IPS-18a (cell line): ENCODE data around the gene BMAL1.

Experiments
- H3K27ac ChIP-seq: one replicate; pipeline ENCODE4 v1.5.1; 2013; ENCODE audit warnings: low read length
- H3K27me3 ChIP-seq: one replicate; pipeline ENCODE4 v1.6.1; 2013; ENCODE audit warnings: mild to moderate bottlenecking, low read length; ENCODE audit not compliant: control insufficient read depth, insufficient read depth
- H3K36me3 ChIP-seq: one replicate; pipeline ENCODE4 v1.6.1; 2013; ENCODE audit warnings: low read depth, low read length; ENCODE audit not compliant: control insufficient read depth
- H3K4me1 ChIP-seq: one replicate; pipeline ENCODE4 v1.6.1; 2013; ENCODE audit warnings: low read depth, low read length; ENCODE audit not compliant: control insufficient read depth
- H3K4me3 ChIP-seq: one replicate; pipeline ENCODE4 v1.5.1; 2013; ENCODE audit warnings: low read length
- H3K9ac ChIP-seq: one replicate; pipeline ENCODE4 v1.6.1; 2013; ENCODE audit warnings: mild to moderate bottlenecking, low read length, moderate library complexity
- H3K9me3 ChIP-seq: one replicate; pipeline ENCODE4 v1.6.1; 2013; ENCODE audit warnings: low read depth, low read length; ENCODE audit not compliant: control insufficient read depth

The BMAL1 gene

DNA sequence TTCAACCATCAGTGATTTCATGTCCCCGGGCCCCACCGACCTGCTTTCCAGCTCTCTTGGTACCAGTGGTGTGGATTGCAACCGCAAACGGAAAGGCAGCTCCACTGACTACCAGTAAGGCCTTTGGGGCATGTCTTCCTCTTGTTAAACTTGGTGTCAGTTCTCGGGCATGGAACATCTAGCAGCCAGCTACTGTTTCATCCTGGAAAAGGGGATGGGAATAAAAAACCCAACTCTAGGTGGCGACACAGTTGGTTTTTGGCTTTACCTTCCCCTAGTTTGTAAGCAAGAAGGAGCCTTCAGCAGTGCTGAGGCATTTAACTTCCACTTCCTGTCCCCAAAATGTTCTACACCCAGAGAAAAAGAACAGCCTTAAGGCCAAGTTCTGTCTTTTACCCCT, 76.7 kb downstream of the BMAL1 start:
- no peak overlapping the region for H3K4me3 ChIP-seq
- H3K27me3 ChIP-seq = no peaks in the 10 kb centered on the region
- H3K4me1 ChIP-seq = no peaks in the 10 kb centered on the region
- no peaks in the 10 kb centered on the region for H3K36me3 ChIP-seq
- no peak overlapping the region for H3K27ac ChIP-seq
- no peaks in the 10 kb centered on the region for H3K9me3 ChIP-seq
- H3K9ac ChIP-seq = no peak overlapping the region

GRCh38 chr11:13355191-13355590, 77.6 kb downstream of the BMAL1 start:
- Histone ChIP-seq H3K4me1 (no peaks in the 10 kb centered on the region), H3K27me3 (no peaks in the 10 kb centered on the region), H3K9me3 (no peaks in the 10 kb centered on the region), H3K4me3 (no peak overlapping the region), H3K9ac (no peak overlapping the region), H3K36me3 (no peaks in the 10 kb centered on the region), H3K27ac (no peak overlapping the region)

GRCh38 chr11:13357232-13357631, 79.6 kb downstream of the BMAL1 start:
- no peaks in the 10 kb centered on the region for H3K9me3 ChIP-seq
- H3K9ac ChIP-seq = no peak overlapping the region
- no peaks in the 10 kb centered on the region for H3K4me1 ChIP-seq
- H3K27ac ChIP-seq = no peak overlapping the region
- H3K36me3 ChIP-seq = no peaks in the 10 kb centered on the region
- no peaks in the 10 kb centered on the region for H3K27me3 ChIP-seq
- H3K4me3 ChIP-seq = no peak overlapping the region

DNA sequence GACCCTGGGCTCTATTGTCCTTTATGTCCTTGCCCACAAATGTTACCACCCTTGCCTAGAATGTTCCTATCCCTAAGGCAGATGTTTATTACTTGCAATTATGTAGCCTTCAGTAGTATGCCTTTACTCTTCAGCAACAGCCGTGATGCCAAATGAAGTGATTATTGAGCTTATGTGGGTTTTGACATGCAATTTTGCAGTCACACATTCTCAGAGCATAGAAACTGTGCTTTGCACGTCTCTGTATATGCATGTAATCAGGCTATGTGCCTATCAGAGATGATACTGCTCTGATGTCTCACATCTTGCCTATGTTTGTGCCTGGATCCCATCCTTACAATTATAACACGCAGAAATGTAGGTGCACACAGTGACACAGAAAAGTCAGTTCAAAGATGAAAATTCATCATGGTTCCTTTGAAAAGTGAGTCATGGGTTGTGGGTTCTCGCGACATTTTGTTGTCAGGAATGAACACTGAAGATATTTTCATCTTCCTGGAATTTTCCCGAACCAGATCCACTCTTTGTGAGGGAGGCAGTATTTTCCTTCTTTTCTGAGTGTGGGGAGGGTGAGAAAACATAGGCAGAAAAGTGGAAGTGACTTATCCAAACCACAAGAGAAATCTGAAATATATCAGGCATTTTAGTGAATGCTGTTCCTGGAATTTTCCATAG, 81.1 kb downstream of the BMAL1 start:
- H3K9ac ChIP-seq = no peak overlapping the region
- H3K9me3 ChIP-seq = no peaks in the 10 kb centered on the region
- no peak overlapping the region for H3K27ac ChIP-seq
- H3K36me3 ChIP-seq = no peaks in the 10 kb centered on the region
- no peaks in the 10 kb centered on the region for H3K27me3 ChIP-seq
- no peak overlapping the region for H3K4me3 ChIP-seq
- no peaks in the 10 kb centered on the region for H3K4me1 ChIP-seq

DNA sequence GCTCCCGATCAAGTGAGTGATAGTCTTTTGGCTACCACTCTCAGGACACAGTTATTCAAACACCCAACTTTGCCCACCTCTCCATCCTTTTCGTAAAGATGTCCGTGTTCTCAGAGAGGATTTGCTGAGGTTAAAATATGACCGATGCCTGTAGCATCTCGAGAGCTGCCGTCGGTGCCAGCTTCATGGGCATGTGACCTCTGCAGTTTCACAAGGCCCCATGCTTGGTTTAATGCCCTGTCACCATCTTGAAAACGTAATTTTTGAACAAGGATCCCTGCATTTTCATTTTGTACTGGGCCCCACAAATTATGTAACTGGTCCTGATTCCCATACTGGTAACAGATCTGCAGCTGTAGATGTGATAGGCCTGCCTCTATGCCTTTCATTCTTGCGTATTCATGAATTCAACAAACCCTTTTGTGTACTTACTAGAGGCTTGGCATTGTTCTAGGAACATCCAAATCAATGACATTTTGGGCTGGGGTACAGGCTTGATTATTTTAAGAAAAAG, 85.1 kb downstream of the BMAL1 start:
- H3K36me3 ChIP-seq = no peaks in the 10 kb centered on the region
- H3K4me3 ChIP-seq = no peak overlapping the region
- H3K4me1 ChIP-seq = no peaks in the 10 kb centered on the region
- H3K27ac ChIP-seq = no peak overlapping the region
- no peak overlapping the region for H3K9ac ChIP-seq
- no peaks in the 10 kb centered on the region for H3K9me3 ChIP-seq
- H3K27me3 ChIP-seq = no peaks in the 10 kb centered on the region

DNA sequence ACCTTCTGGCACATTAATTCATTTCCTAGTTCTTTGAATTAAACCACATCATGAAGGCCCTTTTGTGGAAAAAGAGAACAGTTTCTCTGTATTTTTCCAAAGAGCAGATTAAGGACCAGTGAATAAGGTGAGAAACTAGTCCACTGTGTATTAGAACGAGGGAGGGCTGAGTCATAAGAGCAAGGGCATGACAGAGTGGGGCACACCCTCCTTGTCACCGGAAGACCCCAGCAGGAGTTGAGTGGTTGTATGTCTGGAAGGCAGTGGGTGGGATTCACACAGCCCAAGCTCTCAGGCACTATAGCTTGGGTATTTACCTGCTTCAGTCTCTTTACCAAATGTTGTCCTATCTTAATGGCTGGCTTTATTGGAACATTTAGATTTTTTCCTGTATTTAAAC, 86.8 kb downstream of the BMAL1 start:
- H3K27ac ChIP-seq = no peak overlapping the region
- no peaks in the 10 kb centered on the region for H3K27me3 ChIP-seq
- no peaks in the 10 kb centered on the region for H3K4me1 ChIP-seq
- no peak overlapping the region for H3K4me3 ChIP-seq
- no peaks in the 10 kb centered on the region for H3K9me3 ChIP-seq
- no peak overlapping the region for H3K9ac ChIP-seq
- no peaks in the 10 kb centered on the region for H3K36me3 ChIP-seq

DNA sequence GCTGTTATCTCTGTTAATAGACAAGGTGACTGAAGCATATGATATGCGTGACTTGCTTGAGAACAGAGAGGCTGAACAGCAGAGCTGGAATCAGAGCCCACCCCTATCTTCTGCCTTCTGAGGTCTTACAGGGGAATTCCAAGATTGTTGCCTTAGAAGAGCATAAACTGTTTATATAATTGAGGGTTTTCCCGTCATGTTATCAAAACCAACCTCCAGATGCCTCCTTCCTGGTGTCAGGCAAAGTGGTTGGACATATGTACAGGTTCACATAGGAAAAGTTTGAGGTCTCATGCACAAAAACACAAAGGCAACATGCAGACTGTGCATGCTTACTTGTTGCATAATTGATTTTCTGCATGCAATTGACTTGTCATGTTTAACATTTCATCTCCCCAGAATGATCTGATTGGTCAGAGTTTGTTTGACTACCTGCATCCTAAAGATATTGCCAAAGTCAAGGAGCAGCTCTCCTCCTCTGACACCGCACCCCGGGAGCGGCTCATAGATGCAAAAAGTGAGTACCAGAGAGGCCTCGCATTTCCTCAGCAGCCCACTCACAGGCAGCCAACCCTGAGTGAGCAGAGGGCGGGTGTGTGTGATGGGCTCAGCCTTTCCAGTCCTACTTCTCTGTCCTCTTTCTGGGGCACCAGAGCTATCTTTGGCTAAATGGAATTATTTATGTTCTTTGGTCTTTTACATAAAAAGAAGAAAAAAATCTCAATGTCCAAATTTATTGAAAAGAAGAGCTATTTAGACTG, 88.9 kb downstream of the BMAL1 start:
- no peak overlapping the region for H3K27ac ChIP-seq
- no peaks in the 10 kb centered on the region for H3K36me3 ChIP-seq
- no peaks in the 10 kb centered on the region for H3K4me1 ChIP-seq
- H3K4me3 ChIP-seq = no peak overlapping the region
- no peaks in the 10 kb centered on the region for H3K9me3 ChIP-seq
- H3K9ac ChIP-seq = no peak overlapping the region
- no peaks in the 10 kb centered on the region for H3K27me3 ChIP-seq

- Histone ChIP-seq H3K4me3 (no peak overlapping the region), H3K27me3 (no peaks in the 10 kb centered on the region), H3K9ac (no peak overlapping the region), H3K27ac (no peak overlapping the region), H3K9me3 (no peaks in the 10 kb centered on the region), H3K4me1 (no peaks in the 10 kb centered on the region), H3K36me3 (no peaks in the 10 kb centered on the region)
These were observed 89.5 kb downstream of the BMAL1 start for GRCh38 chr11:13367115-13367514.

GRCh38 chr11:13368041-13368446, 90.5 kb downstream of the BMAL1 start:
- H3K9ac ChIP-seq = no peak overlapping the region
- H3K4me3 ChIP-seq = no peak overlapping the region
- no peaks in the 10 kb centered on the region for H3K27me3 ChIP-seq
- no peaks in the 10 kb centered on the region for H3K4me1 ChIP-seq
- no peaks in the 10 kb centered on the region for H3K36me3 ChIP-seq
- H3K9me3 ChIP-seq = no peaks in the 10 kb centered on the region
- no peak overlapping the region for H3K27ac ChIP-seq

GRCh38 chr11:13373216-13373615, 95.6 kb downstream of the BMAL1 start:
- Histone ChIP-seq H3K27ac (no peak overlapping the region), H3K4me1 (no peaks in the 10 kb centered on the region), H3K27me3 (no peaks in the 10 kb centered on the region), H3K9ac (no peak overlapping the region), H3K9me3 (no peaks in the 10 kb centered on the region), H3K4me3 (no peak overlapping the region), H3K36me3 (no peaks in the 10 kb centered on the region)

GRCh38 chr11:13375798-13376197, 98.2 kb downstream of the BMAL1 start:
- Histone ChIP-seq H3K4me3 (no peak overlapping the region), H3K27me3 (no peaks in the 10 kb centered on the region), H3K27ac (no peak overlapping the region), H3K36me3 (no peaks in the 10 kb centered on the region), H3K9ac (no peak overlapping the region), H3K4me1 (no peaks in the 10 kb centered on the region), H3K9me3 (no peaks in the 10 kb centered on the region)

DNA sequence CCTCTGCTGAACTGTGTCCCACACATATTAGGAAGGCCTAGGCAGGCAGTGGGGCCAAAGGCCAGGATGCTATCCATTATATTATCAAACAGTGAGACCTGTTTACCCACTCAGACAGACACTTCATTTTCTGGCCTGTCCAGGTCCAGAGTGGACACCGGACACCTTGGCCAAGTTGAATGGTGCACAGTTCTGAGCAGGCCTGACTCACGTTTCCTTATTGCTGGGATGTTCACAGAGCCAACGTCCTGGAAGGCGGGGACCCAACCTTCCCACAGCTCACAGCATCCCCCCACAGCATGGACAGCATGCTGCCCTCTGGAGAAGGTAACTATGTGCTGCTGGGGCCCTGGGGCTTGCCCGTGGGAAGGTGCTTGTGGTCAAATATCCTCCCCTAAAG, 98.8 kb downstream of the BMAL1 start:
- H3K4me1 ChIP-seq = no peaks in the 10 kb centered on the region
- H3K9me3 ChIP-seq = no peaks in the 10 kb centered on the region
- H3K27ac ChIP-seq = no peak overlapping the region
- H3K36me3 ChIP-seq = no peaks in the 10 kb centered on the region
- no peak overlapping the region for H3K4me3 ChIP-seq
- H3K9ac ChIP-seq = no peak overlapping the region
- no peaks in the 10 kb centered on the region for H3K27me3 ChIP-seq
